OCI-M1 (cell line): ENCODE results near the gene LRRC37A.
"Not testable (repeated sequence)": the region's sequence is repeated elsewhere in the genome, so short reads cannot be mapped to it uniquely, and the experiment has no call there.

Experiments used
- DNase-seq: peaks from one replicate; lab custom pipeline; 2025; lab: John Stamatoyannopoulos, UW

LRRC37A gene

DNA sequence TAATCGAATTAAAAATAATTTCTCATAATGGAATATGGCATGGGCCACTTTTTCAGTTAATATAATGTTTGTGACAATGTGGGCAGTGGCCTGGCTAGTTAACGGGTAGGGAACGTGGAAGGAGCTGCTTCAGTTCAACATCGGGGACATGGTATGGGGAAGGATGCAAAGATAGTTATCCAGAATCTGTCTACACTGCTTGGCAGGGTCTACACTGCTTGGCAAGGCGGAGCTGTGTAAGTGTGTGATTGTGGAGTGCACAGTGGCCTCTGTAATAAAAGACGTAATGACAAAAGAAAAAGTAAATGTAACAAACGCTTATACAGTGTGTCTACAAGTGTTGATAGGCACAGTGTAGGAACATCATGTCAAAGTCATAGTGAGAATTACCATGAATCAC is 7.3 kb upstream of the LRRC37A start:
- DNase-seq = not testable (repeated sequence)

DNA sequence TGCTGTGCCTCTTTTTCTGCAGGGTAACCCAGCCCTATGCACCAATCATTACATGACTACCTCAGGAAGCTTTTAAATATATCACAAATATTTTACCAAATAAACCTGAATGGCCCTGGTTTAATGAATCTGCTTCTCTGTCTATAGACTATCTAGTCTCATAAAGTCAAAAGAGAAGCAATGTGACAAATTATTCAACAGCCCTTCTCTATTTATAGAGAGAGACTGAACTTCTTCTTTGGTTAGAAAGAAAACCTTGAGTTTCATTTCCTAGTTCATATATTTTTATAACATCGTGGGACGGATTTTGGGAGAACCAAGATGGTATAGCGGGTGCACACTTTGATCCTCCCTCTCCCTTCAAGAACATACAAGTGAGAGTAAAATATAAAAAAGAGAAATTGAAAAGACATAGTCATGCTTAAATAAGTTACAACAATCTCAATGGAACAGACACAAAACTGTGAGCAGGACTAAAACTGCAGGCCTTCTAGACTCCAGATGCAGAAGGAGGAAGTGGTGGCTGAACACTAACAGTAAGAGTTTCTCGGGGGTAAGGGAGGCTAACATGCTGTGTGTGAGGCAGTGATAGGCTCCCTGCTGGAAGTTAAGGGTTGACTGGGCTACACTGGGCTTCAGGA is 3.9 kb upstream of the LRRC37A start:
- peak; percentile 91 for DNase-seq

DNA sequence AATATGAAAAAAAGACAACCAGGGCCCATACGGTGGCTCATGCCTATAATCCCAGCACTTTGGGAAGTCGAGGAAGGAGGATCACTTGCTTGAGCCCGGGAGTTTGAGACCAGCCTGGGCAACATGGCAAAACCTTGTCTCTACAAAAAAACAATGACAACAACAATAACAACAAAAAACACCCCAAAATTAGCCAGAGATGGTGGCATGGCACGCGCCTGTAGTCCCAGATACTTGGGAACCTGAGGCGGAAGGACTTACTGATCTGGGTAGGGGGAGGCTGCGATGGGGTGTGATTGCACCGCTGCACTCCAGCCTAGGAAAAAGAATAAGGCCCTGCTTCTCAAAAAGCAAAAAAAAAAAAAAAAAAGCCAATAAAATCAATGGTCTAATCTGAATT is 3.3 kb upstream of the LRRC37A start:
- DNase-seq = not testable (repeated sequence)

DNA sequence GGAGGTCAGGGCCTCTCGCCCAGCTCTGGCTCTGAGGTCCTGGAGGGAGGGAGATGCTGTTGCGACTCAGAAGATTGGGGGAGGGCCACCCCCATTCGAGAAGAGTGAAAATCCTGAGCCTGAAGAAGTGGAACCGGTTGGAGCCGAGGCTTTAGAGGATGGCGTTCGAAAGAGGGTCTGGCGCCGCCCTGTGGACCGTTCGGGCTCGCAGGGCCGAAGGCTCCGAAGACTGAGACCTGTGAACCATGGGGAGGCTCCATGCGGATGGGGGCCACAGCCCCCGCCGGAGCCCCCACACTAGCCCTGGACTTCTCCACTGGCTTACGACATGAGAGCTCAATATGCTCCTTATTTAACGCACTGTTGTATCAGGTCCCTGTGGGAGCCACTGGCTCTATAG is 46.3 kb downstream of the LRRC37A start:
- DNase-seq = not testable (repeated sequence)

DNA sequence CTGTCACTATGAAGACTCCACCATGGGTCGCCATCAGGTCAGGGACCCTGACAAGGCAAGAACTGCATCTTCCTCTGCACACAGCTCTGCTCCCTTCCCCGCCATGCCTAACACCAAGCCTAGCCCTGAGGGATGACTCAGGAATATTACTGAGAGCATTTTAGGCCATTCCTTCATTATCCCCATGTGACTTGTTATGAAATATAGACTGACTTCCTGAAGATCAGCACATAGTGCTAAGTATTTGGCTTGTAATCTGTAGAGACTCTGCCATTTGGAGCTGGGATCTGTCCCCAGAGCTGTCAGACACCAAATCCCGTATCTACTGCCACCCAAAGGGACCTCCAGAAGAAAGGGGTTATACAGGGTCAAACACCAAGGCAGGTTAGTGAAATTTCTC is 47.2 kb downstream of the LRRC37A start:
- DNase-seq = not testable (repeated sequence)

DNA sequence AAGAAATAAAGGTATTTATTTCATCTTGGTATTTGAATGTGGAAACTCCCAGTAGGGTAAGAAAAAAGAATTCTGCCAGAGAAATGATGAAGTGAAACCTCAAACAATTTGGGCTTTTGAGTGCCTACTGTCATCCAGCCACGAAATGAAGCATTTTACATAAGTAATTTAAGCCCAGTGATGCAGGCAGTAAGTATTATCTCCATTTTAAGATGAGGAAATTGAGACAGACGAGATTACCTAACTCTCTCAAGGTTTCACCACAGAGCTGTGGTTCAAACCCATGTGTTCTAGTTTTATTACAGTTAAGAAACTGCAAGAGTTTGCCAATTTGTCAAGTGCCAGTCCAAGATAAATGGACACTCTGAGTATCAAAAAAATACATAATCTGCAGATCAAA is 53.4 kb downstream of the LRRC37A start:
- not testable (repeated sequence) for DNase-seq

DNA sequence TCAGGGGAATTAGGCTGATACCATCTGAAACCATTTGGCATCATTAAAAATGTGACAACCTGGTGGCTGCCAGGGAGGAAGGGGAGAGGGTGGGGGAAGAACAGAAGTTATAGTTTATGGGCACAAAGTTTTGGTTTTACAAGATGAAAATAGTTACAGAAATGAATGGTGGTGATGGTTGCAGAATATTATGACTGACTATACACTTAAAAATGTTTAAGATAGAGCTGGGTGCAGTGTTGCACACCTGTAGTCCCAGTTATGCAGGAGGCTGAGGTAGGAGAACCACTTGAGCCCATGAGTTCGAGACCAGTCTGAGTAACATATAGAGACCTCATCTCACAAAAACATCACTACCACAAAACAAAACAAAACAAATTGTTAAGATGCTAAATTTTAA is 54.1 kb downstream of the LRRC37A start:
- DNase-seq = not testable (repeated sequence)

DNA sequence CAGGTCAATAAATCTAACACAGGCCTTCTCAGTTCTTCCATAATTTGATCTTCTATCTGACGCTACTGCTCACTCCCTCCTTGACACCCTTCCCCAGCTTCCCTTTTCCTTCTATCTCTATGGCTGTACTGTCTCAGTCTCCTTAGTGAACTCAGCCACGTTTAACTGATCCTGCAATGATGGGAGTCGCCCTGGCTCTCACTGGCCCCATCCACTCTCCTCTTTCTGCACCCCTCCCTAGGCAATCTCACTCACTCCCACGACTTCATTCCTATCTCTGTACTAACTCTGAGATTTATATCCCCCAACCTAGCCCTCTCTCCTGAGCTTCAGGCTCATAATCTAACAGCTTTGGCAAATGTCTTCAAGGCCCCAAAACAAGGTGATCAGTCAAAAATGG is 58.9 kb downstream of the LRRC37A start:
- not testable (repeated sequence) for DNase-seq

DNA sequence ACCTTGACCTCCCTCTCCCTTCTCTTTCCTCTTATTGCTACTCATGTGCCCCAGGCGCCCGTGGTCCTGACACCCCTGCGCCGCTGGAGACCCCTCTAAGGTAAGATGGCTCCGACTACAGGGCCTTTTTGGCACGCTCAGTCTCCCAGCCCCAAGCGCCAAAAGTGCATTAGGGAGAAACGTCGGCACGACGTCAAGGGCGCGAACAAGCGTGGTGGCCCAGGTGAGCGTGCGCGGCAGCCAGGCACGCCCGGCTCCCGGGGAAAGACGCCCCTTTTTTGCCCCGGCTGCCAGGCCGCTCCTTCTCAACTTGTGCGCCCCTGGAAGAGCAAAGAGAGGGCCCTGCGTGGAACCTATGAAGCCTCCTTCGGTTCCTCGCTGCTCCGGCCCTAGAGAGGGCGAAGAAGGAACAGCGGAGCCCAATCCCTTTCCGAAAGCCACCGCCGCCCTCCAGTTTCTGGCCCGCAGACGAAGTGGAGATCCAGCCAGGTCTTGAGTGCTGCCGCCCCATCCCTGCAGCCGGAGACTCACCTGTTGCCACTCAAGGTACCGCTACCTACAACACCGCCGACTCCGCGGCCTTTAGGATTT is 66.3 kb downstream of the LRRC37A start:
- not testable (repeated sequence) for DNase-seq

DNA sequence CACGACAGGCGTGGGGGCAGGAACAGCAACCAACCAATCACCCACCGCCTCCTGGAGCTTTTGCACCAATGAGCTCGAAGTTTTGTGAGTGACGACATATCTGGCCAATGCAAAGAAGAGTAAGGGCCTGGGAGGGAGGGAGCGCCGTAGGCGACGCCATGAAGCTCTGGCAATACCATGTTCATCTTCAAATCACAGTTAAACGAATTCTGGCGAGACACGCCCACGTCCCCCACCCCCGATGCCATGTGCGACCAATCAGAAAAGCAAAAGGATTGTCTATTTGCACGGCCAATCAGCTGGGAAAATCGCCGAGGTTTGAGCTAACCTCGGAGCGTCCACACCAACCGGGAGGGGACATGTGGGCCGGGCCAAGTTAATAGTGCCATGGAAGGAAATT is 66.8 kb downstream of the LRRC37A start, which contains the start of gene ARL17B:
ARL17B (minus strand) TSS at position 12 of the 400 bp plus-strand sequence. CDS start 3,369 bp downstream, outside the sequence.
- DNase-seq = not testable (repeated sequence)

DNA sequence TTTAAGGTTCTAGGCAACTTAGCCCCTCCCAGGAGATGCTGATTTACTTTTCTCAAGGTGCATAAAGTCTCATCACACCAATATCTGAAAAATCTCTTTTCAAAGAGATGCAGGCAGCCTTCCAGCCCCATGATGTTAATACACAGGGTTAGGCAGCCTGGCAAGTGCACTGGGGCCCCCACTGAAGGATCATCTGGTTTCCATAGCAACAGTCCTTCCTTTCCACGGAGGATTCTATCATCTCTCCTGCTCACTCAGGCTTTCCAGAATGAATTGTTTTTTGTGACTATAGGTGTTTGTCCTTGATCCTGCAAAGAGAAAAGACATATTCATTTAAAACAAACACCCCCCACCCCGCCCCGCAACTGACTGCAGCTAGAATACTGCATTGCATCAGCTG is 72.6 kb downstream of the LRRC37A start:
- DNase-seq = not testable (repeated sequence)

DNA sequence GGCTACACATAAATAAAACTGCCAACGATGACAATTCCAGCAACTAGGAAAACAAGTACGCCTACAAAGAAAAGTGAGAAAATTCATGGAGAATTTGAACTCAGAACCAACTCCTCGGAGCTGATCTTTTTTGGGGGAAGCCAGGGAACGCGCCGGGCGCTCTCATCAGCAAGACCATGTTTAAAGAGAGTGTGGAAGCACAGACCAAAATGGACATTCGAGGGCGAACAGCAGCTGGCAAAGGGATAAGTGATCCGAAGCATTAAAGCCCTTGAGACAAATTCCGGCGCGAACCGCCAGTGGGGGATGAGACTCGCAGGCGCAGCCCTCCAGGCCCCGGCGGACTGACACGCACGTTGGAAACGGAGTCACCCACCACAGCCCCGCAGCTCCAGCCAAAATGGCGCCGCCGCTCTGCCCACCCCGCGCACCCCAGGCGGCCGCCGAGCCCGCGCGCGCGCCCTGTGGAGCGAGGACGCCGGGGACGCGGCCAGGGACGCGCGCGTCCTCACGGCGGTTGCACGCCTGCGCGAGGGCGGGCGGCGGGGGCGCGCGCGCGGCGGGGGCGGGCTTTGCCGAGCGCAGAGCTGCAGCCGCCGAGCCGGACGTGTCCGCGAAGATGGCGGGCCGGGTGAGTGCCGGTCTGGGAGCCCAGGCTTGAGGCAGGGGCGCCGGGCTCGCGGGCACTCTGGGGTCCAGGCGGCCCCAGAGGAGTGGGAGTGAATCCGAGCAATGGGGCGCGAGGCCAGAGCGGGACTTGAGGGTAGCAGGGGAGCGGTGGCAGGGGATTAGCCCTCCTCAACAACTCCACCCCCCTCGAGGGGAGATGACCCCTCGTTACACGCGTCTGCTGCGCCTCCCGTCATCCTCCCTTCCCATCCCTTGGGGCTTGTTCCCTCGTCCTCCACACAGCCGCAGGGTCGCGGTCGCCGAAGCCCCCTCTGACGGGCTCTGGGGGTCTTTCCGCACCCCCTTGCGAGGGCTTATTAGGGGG is 77.6 kb downstream of the LRRC37A start:
- DNase-seq = not testable (repeated sequence)

DNA sequence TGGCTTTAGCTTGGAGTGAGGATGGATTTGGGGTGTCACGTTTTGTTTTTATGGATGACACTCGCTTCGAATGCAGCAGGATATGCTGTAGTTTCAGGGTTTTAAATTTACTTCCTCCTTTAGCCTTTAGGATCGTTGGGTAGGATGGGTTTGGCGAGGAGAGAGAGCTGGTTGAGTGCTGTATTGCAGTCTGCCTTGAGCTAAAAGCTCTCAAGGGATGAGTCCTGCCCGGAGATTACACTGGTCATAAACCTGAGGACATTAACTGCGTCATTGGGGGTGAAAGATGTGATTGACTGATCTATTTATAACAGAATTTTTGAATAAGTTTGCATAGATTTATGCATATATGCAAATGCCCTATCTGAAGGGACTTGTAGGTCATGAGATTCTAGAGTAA is 78.5 kb downstream of the LRRC37A start:
- DNase-seq = not testable (repeated sequence)

DNA sequence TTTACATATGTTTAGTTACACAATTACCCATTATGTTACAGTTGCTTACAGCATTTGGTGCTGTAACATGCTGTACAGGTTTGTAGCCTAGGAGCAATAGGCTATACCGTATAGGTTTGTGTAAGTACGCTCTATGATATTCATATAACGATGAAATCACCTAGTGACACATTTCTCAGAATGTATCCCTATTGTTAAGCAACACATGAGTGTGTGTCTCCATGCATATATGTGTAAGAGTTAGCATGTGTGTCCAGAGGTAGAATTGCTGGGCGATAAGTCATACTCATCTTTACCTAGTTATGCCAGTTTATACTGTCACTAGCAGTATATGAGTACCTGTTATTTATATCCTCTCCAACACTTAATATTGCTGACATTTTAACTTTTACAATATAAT is 88.2 kb downstream of the LRRC37A start:
- not testable (repeated sequence) for DNase-seq

DNA sequence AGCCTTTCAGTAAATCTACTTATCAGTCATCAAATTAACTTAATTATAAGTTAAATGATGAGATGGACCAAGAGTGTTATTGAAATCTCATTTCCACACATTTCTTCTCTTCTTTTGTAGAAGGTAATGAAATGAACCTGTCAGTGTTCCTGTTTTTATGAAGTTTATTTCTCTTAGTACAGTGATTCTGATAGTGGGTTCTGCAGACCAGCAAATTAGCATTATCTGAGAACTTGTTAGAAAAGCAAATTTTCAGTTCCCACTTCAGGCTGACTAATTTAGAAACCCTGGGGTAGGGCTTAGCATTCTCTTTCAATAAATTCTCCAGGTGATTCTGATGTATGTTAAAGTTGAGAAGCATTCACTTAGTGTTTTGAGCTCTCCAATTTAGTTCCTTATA is 90.6 kb downstream of the LRRC37A start:
- DNase-seq = not testable (repeated sequence)
